Right atrium auricular region (tissue), 2 donors: ENCODE results near the gene TCF12. TPM values are rescaled to one million over a fixed set of nuclear protein-coding genes. Genes with fewer than 3 reads are reported as not detected.

Source experiments
- DNase-seq: peaks from one replicate; pipeline ENCODE4 v3.0.0-alpha.2; 2019; ENCODE audit warnings: low spot score
- H3K27ac ChIP-seq, 2 donors: fragments of 200-600 bp; sonication (generic); 1 replicate in 1 of 2; 2 replicates in 1 of 2; pipeline ENCODE4 v1.5.1; 2016 to 2019
- H3K27me3 ChIP-seq, 2 donors: fragments of 200-600 bp; sonication (generic); one replicate each; pipeline versions ENCODE4 v1.5.1 to v1.6.0; 2017 to 2019
- H3K36me3 ChIP-seq: fragments of 200-600 bp; sonication (generic); one replicate; pipeline ENCODE4 v1.5.1; 2016
- H3K4me1 ChIP-seq, 2 donors: fragments of 200-600 bp; sonication (generic); one replicate each; pipeline versions ENCODE4 v1.5.1 to v1.6.0; 2017 to 2019
- H3K4me3 ChIP-seq, 2 donors: fragments of 200-600 bp; sonication (generic); 1 replicate in 1 of 2; 2 replicates in 1 of 2; pipeline ENCODE4 v1.5.1; 2017 to 2019; ENCODE audit warnings: mild to moderate bottlenecking in 1 of 2, moderate library complexity in 1 of 2
- H3K9me3 ChIP-seq, 2 donors: fragments of 200-600 bp; sonication (generic); one replicate each; pipeline ENCODE4 v1.5.1; 2019
- CTCF ChIP-seq, 2 donors: fragments of 200-600 bp; sonication (generic); IDR thresholded peaks; one replicate each; pipeline ENCODE4 v1.5.1; 2019; ENCODE audit warnings: antibody characterized with exemption in 2 of 2
- total RNA-seq, 2 donors: library from RNA; depleted of rRNA; stranded (reverse); fragments of >200 nt; gene quantifications; one replicate each; pipeline ENCODE4 v1.1.0, GENCODE V29; 2016

Gene TCF12
- total RNA-seq, 2 donors from 2014 or later: 35.2 to 40.0 TPM

DNA sequence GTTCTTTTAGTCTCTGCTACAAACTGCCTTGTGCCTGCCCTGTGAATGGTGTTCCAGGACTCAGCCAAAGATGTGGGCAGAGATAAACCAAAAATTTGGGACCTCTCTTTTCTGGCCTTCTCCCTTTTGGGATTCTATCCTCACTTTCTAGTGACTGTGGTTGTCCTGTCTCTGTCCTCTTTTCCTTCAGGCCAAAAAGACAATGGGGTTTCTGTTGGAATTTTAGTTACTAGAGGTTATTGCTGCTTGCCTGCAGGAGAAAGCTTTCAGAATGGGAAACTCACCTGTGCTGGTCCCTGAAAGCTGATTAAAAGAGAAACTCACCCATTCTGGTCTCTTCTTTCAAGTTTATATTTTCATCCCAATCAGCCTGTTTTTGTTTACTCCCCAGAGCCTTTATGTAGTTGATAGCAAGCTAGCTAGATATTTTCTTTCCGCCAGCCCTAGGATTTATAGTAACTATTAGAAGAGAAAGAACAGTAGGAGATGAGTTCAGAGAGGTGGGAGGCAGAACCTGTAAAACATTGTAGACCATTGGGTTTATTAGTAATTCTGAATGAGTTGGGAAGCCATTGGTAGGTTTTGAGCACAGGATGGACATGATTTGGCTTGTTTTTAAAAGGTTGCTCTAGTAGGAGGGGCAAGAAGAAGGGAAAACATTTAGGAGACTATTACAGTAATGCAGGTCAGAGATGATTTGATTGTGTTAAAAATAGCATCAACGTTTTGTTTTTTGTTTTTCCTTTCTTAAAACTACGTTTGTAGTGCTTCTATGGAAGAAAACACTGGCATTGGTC is 138.9 kb downstream of the TCF12 start:
- no peaks in the 10 kb centered on the region for H3K9me3 ChIP-seq
- H3K27me3 ChIP-seq: no peaks in the 10 kb centered on the region
- no peak overlapping the region for H3K27ac ChIP-seq
- TF ChIP-seq CTCF (IDR thresholded peaks at IDR 0.05): no peak
- DNase-seq: no peak
- no peak overlapping the region for H3K4me3 ChIP-seq
- peaks cover 0 to 34% of the 10 kb centered on the region in 2 donors for H3K4me1 ChIP-seq
- no peaks in the 10 kb centered on the region for H3K36me3 ChIP-seq

DNA sequence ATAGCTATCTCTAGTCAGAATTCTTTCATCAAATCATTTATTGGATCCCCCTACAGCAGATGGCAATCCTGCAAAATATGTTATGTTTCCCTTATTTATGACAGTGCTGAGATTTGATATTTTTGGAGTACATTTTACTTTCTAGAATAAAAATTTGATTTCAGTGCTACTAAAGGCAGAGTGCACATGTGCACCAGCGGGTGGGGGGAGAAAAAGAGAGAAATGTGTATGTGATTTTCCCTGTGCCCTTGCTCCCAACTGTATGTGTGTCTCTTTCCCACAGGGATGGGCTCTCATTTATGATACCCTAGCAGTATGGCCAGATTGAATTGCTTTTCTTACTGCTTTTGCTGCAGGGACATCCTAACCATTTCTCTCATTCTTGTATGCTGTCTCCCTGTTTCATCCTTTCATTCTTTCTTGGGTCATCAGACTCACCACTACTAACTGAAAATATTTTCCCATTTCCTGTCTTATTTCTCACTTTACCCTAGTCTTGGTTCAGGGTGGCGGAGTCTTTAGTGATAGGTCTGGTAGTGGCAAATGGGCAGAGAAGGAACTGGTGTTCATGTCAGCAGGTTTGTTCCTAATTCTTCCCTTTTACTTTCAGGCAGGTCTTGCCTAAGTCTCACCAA is 140.7 kb downstream of the TCF12 start:
- Histone ChIP-seq H3K9me3 (no peaks in the 10 kb centered on the region), H3K4me1 (peaks cover 0 to 28% of the 10 kb centered on the region in 2 donors), H3K27ac (no peak overlapping the region), H3K27me3 (no peaks in the 10 kb centered on the region), H3K4me3 (no peak overlapping the region), H3K36me3 (no peaks in the 10 kb centered on the region)
- TF ChIP-seq CTCF (IDR thresholded peaks at IDR 0.05): no peak
- no peak for DNase-seq

DNA sequence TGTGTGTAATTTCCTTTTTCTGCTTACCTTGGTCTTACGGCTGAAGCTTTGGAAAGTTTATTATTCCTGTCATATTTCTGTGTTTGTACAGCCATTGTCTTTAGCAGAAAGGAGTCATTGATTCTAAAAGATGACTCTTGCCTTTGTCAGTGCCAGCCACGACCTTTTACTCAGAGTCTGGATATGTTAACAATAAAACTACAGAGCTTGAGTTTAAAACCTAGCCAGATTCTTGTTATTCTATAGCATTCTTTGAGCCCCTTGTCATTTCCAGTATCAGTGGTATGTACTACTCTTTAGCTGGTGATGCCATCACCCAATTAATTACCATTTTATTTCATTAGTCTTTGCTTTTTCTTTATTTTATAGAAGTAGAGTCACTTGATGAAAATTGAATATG is 142.4 kb downstream of the TCF12 start:
- Histone ChIP-seq H3K36me3 (no peaks in the 10 kb centered on the region), H3K27me3 (no peaks in the 10 kb centered on the region), H3K27ac (no peak overlapping the region), H3K9me3 (no peaks in the 10 kb centered on the region), H3K4me1 (peaks cover 0 to 25% of the 10 kb centered on the region in 2 donors), H3K4me3 (no peak overlapping the region)
- no peak for DNase-seq
- TF ChIP-seq CTCF (IDR thresholded peaks at IDR 0.05): no peak

DNA sequence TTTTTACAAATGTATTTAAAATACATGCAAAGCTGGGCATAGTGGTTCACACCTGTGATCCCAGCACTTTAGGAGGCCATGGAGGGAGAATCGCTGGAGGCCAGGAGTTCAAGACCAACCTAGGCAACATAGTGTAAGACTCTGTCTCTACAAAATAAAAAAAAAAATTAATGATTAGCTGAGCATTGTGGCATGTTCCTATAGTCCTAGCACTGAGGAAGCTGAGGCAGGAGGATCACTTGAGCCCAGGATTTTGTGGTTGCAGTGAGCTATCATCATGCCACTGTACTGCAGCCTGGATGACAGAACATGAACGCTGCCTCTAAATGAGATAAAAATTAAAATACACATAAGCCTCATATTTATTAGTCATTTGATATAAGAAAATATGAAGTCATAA is 142.8 kb downstream of the TCF12 start:
- no peaks in the 10 kb centered on the region for H3K9me3 ChIP-seq
- no peak for DNase-seq
- H3K4me3 ChIP-seq: no peak overlapping the region
- TF ChIP-seq CTCF (IDR thresholded peaks at IDR 0.05): no peak
- peaks cover 0 to 25% of the 10 kb centered on the region in 2 donors for H3K4me1 ChIP-seq
- no peaks in the 10 kb centered on the region for H3K27me3 ChIP-seq
- H3K36me3 ChIP-seq: no peaks in the 10 kb centered on the region
- no peak overlapping the region for H3K27ac ChIP-seq

DNA sequence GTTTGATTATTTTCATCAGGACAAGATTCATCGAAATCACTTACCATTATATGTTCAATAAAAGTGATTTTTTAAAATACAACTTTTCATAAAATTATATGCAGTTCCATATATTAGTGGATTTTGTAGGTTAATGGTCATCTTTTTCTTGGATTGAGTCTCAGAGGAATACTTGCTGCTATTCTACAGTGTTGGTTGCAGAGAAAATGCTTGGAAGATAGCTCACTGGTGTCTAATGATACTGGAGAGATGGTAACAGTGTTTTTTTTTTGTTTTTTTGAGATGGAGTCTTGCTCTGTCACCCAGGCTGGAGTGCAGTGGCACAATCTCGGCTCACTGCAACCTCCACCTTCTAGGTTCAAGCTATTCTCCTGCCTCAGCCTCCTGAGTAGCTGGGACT is 143.3 kb downstream of the TCF12 start:
- no peaks in the 10 kb centered on the region for H3K9me3 ChIP-seq
- H3K4me1 ChIP-seq: peaks cover 0 to 24% of the 10 kb centered on the region in 2 donors
- H3K27ac ChIP-seq: no peak overlapping the region
- TF ChIP-seq CTCF (IDR thresholded peaks at IDR 0.05): no peak
- no peaks in the 10 kb centered on the region for H3K27me3 ChIP-seq
- DNase-seq: no peak
- no peak overlapping the region for H3K4me3 ChIP-seq
- H3K36me3 ChIP-seq: no peaks in the 10 kb centered on the region
